Colonic mucosa (tissue), 4 donors: ENCODE results near the gene GHRL. TPM values are rescaled to one million over a fixed set of nuclear protein-coding genes. Genes with fewer than 3 reads are reported as not detected.

ENCODE experiments used
- DNase-seq: peaks from one replicate; pipeline ENCODE4 v3.0.0-alpha.2; 2020
- H3K27ac ChIP-seq: fragments of 200-600 bp; one replicate; pipeline ENCODE4 v1.8.0; 2021
- H3K27me3 ChIP-seq: fragments of 200-600 bp; one replicate; pipeline ENCODE4 v1.8.0; 2021
- H3K36me3 ChIP-seq: fragments of 200-600 bp; one replicate; pipeline ENCODE4 v1.8.0; 2021
- H3K4me1 ChIP-seq: fragments of 200-600 bp; one replicate; pipeline ENCODE4 v1.8.0; 2021; ENCODE audit warnings: mild to moderate bottlenecking
- H3K4me3 ChIP-seq: fragments of 200-600 bp; one replicate; pipeline ENCODE4 v1.8.0; 2021
- H3K9ac ChIP-seq, 2 donors: one replicate each; pipeline ENCODE4 v1.7.0; 2013; ENCODE audit warnings: control low read depth in 2 of 2, low read depth in 2 of 2, low read length in 2 of 2
- H3K9me3 ChIP-seq: fragments of 200-600 bp; one replicate; pipeline ENCODE4 v1.8.0; 2021
- CTCF ChIP-seq: fragments of 200-600 bp; IDR thresholded peaks from one replicate; pipeline ENCODE4 v1.8.0; 2022; ENCODE audit warnings: antibody characterized with exemption, mild to moderate bottlenecking
- intact Hi-C: fragments of 100-400 bp; cut with DNase I; formaldehyde crosslinking; loops from one replicate; pipeline ENCODE4 v1.14.1; 2022
- total RNA-seq, 2 donors: library from RNA; stranded (reverse); fragmentation: NEBNext Ultra II Directional in 1 of 2; extraction: Animal tissue kit (Norgen Biotek cat#: 25700) in 1 of 2; gene quantifications; one replicate each; pipeline ENCODE4 v1.2.1, GENCODE V29; 2021
- donor health status: healthy.
- donor health status: DM: no; HTN: no; CAD: no.
- donor health status: DM: no; HTN: no; CAD: no.

The GHRL gene
- total RNA-seq, 2 donors from 2014 or later = 0.67 to 1.1 TPM

GRCh38 chr3:10335190-10335738 is 42.5 kb upstream of the GHRL start:
- Histone ChIP-seq H3K9ac (no peak overlapping the region), H3K27ac (no peak overlapping the region), H3K27me3 (no peaks in the 10 kb centered on the region), H3K4me3 (no peak overlapping the region), H3K9me3 (no peaks in the 10 kb centered on the region), H3K36me3 (no peaks in the 10 kb centered on the region), H3K4me1 (no peaks in the 10 kb centered on the region)
- intact Hi-C loops = no loop called here
- no peak for DNase-seq
- no peak for TF ChIP-seq CTCF

GRCh38 chr3:10334459-10334858 is 41.7 kb upstream of the GHRL start:
- Histone ChIP-seq H3K27me3 (no peaks in the 10 kb centered on the region), H3K4me3 (no peak overlapping the region), H3K4me1 (no peaks in the 10 kb centered on the region), H3K9ac (no peak overlapping the region), H3K36me3 (no peaks in the 10 kb centered on the region), H3K9me3 (no peaks in the 10 kb centered on the region), H3K27ac (no peak overlapping the region)
- intact Hi-C loops = no loop called here
- no peak for DNase-seq
- no peak for TF ChIP-seq CTCF

- TF ChIP-seq CTCF = no peak
- no peaks in the 10 kb centered on the region for H3K36me3 ChIP-seq
- no peaks in the 10 kb centered on the region for H3K9me3 ChIP-seq
- no peak overlapping the region for H3K9ac ChIP-seq
- no peak overlapping the region for H3K4me3 ChIP-seq
- intact Hi-C loops = no loop called here
- no peaks in the 10 kb centered on the region for H3K27me3 ChIP-seq
- H3K4me1 ChIP-seq = no peaks in the 10 kb centered on the region
- H3K27ac ChIP-seq = no peak overlapping the region
- no peak for DNase-seq
These were observed 41.3 kb upstream of the GHRL start for GRCh38 chr3:10334042-10334441.

GRCh38 chr3:10333349-10333650 is 40.6 kb upstream of the GHRL start:
- intact Hi-C loops = no loop called here
- no peak overlapping the region for H3K27ac ChIP-seq

GRCh38 chr3:10332481-10333348 is 40.0 kb upstream of the GHRL start:
- H3K27me3 ChIP-seq = no peaks in the 10 kb centered on the region
- no peak overlapping the region for H3K27ac ChIP-seq
- no peak for DNase-seq
- no peaks in the 10 kb centered on the region for H3K4me1 ChIP-seq
- H3K36me3 ChIP-seq = no peaks in the 10 kb centered on the region
- no peak overlapping the region for H3K4me3 ChIP-seq
- intact Hi-C loops = no loop called here
- no peak overlapping the region for H3K9ac ChIP-seq
- no peaks in the 10 kb centered on the region for H3K9me3 ChIP-seq
- no peak for TF ChIP-seq CTCF

More at GRCh38 chr3:10333349-10333650, 40.6 kb upstream of the GHRL start:
- no peaks in the 10 kb centered on the region for H3K4me1 ChIP-seq
- H3K27me3 ChIP-seq = no peaks in the 10 kb centered on the region
- no peak for TF ChIP-seq CTCF
- no peak for DNase-seq
- H3K9ac ChIP-seq = no peak overlapping the region
- no peaks in the 10 kb centered on the region for H3K9me3 ChIP-seq
- H3K4me3 ChIP-seq = no peak overlapping the region
- no peaks in the 10 kb centered on the region for H3K36me3 ChIP-seq
